ENCODE data around the gene CLCA1.

GRCh38 chr1:86508583-86508969 lies 39.8 kb downstream of the CLCA1 start:
- TF ChIP-seq JUNB (IDR thresholded peaks at IDR 0.05; ENCODE audit: unreplicated experiment) = no peak
- TF ChIP-seq, protein P1, sequence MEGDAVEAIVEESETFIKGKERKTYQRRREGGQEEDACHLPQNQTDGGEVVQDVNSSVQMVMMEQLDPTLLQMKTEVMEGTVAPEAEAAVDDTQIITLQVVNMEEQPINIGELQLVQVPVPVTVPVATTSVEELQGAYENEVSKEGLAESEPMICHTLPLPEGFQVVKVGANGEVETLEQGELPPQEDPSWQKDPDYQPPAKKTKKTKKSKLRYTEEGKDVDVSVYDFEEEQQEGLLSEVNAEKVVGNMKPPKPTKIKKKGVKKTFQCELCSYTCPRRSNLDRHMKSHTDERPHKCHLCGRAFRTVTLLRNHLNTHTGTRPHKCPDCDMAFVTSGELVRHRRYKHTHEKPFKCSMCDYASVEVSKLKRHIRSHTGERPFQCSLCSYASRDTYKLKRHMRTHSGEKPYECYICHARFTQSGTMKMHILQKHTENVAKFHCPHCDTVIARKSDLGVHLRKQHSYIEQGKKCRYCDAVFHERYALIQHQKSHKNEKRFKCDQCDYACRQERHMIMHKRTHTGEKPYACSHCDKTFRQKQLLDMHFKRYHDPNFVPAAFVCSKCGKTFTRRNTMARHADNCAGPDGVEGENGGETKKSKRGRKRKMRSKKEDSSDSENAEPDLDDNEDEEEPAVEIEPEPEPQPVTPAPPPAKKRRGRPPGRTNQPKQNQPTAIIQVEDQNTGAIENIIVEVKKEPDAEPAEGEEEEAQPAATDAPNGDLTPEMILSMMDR (conservative IDR thresholded peaks at IDR 0.05; ENCODE audit: low read depth in 2 of 2) = no peak
- no peak for TF ChIP-seq ETS1 (IDR thresholded peaks at IDR 0.05)
- no peak for TF ChIP-seq CREB1 (CRISPR knock-in tag; IDR thresholded peaks at IDR 0.05; ENCODE audit: low read depth)
- no peak for TF ChIP-seq EZH2 (IDR thresholded peaks at IDR 0.05; ENCODE audit: low read depth, unreplicated experiment)
